Heart left ventricle (tissue), 16 donors: ENCODE results near the gene BMPER. TPM values are rescaled to one million over a fixed set of nuclear protein-coding genes. Genes with fewer than 3 reads are reported as not detected.

Experiments used
- ATAC-seq, 4 donors: fragments of 200-7000 bp; cut with Tn5 transposase; one replicate each; pipeline ENCODE4 v1.9.1; 2020 to 2022; ENCODE audit warnings: moderate library complexity in 4 of 4, mild to moderate bottlenecking in 3 of 4, moderate number of reproducible peaks in 1 of 4
- DNase-seq, 5 donors: peaks; one replicate each; pipeline ENCODE4 v3.0.0-alpha.2; 2020
- H3K27ac ChIP-seq, 12 donors: fragments of 200-600 bp; sonication (generic) in 4 of 12; one replicate each; pipeline versions ENCODE4 v1.5.0 to v1.8.0; 2016 to 2022; ENCODE audit warnings: mild to moderate bottlenecking in 2 of 12
- H3K27me3 ChIP-seq, 9 donors: fragments of 200-600 bp; sonication (generic) in 2 of 9; one replicate each; pipeline versions ENCODE4 v1.5.1 to v1.8.0; 2016 to 2022; ENCODE audit warnings: mild to moderate bottlenecking in 3 of 9
- H3K36me3 ChIP-seq, 9 donors: fragments of 200-600 bp; sonication (generic) in 2 of 9; one replicate each; pipeline versions ENCODE4 v1.5.0 to v1.8.0; 2018 to 2022; ENCODE audit warnings: mild to moderate bottlenecking in 2 of 9
- H3K4me1 ChIP-seq, 12 donors: fragments of 200-600 bp; sonication (generic) in 4 of 12; one replicate each; pipeline versions ENCODE4 v1.5.0 to v1.8.0; 2016 to 2022; ENCODE audit warnings: mild to moderate bottlenecking in 3 of 12
- H3K4me3 ChIP-seq, 12 donors: fragments of 200-600 bp; sonication (generic) in 4 of 12; one replicate each; pipeline versions ENCODE4 v1.5.0 to v1.8.0; 2017 to 2022; ENCODE audit warnings: mild to moderate bottlenecking in 9 of 12, moderate library complexity in 4 of 12
- H3K9me3 ChIP-seq, 12 donors: fragments of 200-600 bp; sonication (generic) in 4 of 12; one replicate each; pipeline versions ENCODE4 v1.5.0 to v1.8.0; 2016 to 2022; ENCODE audit warnings: mild to moderate bottlenecking in 1 of 12
- POLR2A ChIP-seq, 2 donors: fragments of 450-650 bp; IDR thresholded peaks; one replicate each; pipeline ENCODE4 v1.6.1; 2017; ENCODE audit warnings: antibody characterized with exemption in 2 of 2, mild to moderate bottlenecking in 2 of 2, moderate library complexity in 2 of 2
- WGBS, 4 donors: extraction: QIAGEN DNeasy Blood & Tissue Kit in 2 of 4; methylation state at CpG; one replicate each; pipeline versions ENCODE4 v1.1.5 to v1.1.7; 2013 to 2018; 5-methylcytosine and 5-hydroxymethylcytosine counted together
- intact Hi-C, 10 donors: fragments of 100-400 bp; cut with DNase I; formaldehyde crosslinking; loops; one replicate each; pipeline versions ENCODE4 v1.11.1 to v1.14.2; 2022
- polyA plus RNA-seq, 2 donors: library from polyadenylated mRNA; stranded (reverse); fragments of 200-250 nt; gene quantifications; one replicate each; pipeline ENCODE4 v1.2.3, GENCODE V29; 2013
- total RNA-seq, 9 donors: library from RNA; depleted of rRNA in 2 of 9; stranded (reverse); fragments of >200 nt in 2 of 9; fragmentation: NEBNext Ultra II Directional in 3 of 9; extraction: Animal tissue kit (Norgen Biotek cat#: 25700) in 3 of 9; gene quantifications; one replicate each; pipeline versions ENCODE4 v1.1.0 to v1.2.4, GENCODE V29; 2016 to 2023
- TF ChIP-seq, protein P1 (sequence below), 12 donors: fragments of 200-600 bp; sonication (generic) in 4 of 12; IDR thresholded peaks; one replicate each; pipeline versions ENCODE4 v1.5.0 to v1.8.0; 2018 to 2022; ENCODE audit warnings: antibody characterized with exemption in 12 of 12, mild to moderate bottlenecking in 5 of 12
- donor health status: ischemic (EF 13 %, LVEDD 7.1; RV severe dilation, severe dysfunction).
- donor health status: healthy with polysubstance abuse.
- donor health status: DM: no; HTN: yes; CAD: no.
- donor health status: DM: no; HTN: no; CAD: no.
- donor health status: ischemic (EF 25% LVEDD 6.9; RV normal size, moderate dysfunction).
- donor health status: ischemic (EF 25% LVEDD 5.7; RV mildly dilated, moderate dysfunction).
- donor health status: healthy.
- donor health status: DM: yes; HTN: yes; CAD: no.
- donor health status: ischemic (EF 35%, LVEDD 5.7; RV mildly dilated, moderate dysfunction).
- donor health status: nonischemic (EF 11% LVEDD 7.7; RV severe dilation, severe dysfunction).
- donor health status: DM: yes; HTN: yes; CAD: no.
- donor health status: PGD.
- donor health status: ischemic (EF 29% LVEDD 5.4; RV normal size, mild dysfunction).
- donor health status: nonischemic (EF 23%, LVEDD 6.1; RV moderate dilation, normal function).

Gene BMPER
- total and polyA plus RNA-seq, 11 donors = 0.05 to 4.2 (median 0.85) TPM

DNA sequence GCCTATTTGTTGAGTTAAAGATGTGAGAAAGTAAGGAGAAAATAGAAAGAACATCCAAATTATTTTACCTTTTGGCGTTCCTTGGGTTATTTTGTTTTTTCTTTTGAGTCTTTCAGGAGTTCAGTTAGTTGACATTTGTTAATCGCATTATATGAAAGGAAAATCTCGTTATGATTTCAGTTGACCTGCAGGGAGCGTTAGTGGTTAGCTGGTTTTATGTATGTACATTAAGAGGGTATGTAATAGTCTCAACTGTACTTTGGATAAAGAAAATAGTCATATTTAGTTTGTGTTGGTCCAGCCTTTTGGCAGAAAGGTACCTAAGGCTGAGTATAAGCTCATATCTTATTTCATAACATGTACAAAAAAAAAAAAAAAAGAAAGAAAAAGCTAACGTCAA is 4.0 kb downstream of the BMPER start:
- Histone ChIP-seq H3K4me3 (no peak overlapping the region), H3K27ac (no peak overlapping the region), H3K36me3 (no peaks in the 10 kb centered on the region), H3K27me3 (peaks cover 0 to 46% (median 16%) of the 10 kb centered on the region in 9 donors), H3K4me1 (peaks cover 0 to 13% (median 2%) of the 10 kb centered on the region in 12 donors), H3K9me3 (no peaks in the 10 kb centered on the region)
- intact Hi-C loops = no loop called here
- TF ChIP-seq POLR2A (IDR thresholded peaks at IDR 0.05) = no peak
- TF ChIP-seq, protein P1, sequence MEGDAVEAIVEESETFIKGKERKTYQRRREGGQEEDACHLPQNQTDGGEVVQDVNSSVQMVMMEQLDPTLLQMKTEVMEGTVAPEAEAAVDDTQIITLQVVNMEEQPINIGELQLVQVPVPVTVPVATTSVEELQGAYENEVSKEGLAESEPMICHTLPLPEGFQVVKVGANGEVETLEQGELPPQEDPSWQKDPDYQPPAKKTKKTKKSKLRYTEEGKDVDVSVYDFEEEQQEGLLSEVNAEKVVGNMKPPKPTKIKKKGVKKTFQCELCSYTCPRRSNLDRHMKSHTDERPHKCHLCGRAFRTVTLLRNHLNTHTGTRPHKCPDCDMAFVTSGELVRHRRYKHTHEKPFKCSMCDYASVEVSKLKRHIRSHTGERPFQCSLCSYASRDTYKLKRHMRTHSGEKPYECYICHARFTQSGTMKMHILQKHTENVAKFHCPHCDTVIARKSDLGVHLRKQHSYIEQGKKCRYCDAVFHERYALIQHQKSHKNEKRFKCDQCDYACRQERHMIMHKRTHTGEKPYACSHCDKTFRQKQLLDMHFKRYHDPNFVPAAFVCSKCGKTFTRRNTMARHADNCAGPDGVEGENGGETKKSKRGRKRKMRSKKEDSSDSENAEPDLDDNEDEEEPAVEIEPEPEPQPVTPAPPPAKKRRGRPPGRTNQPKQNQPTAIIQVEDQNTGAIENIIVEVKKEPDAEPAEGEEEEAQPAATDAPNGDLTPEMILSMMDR (IDR thresholded peaks at IDR 0.05) = no peak
- 73 to 85% (median 79%) methylated on average over 5 of the region's 5 CpGs for WGBS, 4 donors
- ATAC-seq (no peak), DNase-seq (no peak)

DNA sequence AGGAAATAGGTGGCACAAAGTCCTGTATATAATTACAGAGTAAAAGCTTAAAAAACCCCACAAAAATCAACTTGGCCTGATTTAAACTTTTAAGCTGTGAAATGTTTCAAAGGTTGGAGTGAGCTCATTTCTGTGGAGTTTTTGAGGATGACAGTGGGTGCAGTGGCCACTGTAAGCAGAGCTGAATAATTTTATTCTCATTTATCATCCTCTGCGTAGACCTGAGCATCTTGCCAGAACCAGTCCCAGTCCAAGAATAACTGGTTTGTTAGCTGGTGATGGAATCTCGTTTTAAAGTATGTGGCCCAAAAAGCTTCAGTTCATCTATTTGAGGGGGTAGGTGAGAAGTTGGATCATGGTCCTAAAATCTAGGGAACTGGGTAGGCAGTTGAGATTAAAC is 4.4 kb downstream of the BMPER start:
- TF ChIP-seq, protein P1 (IDR thresholded peaks at IDR 0.05) = no peak
- no peak for TF ChIP-seq POLR2A (IDR thresholded peaks at IDR 0.05)
- no peaks in the 10 kb centered on the region for H3K9me3 ChIP-seq
- ATAC-seq (no peak), DNase-seq (no peak)
- intact Hi-C loops = no loop called here
- peaks cover 0 to 9% (median 0%) of the 10 kb centered on the region in 12 donors for H3K4me1 ChIP-seq
- no peaks in the 10 kb centered on the region for H3K36me3 ChIP-seq
- H3K4me3 ChIP-seq = no peak overlapping the region
- peaks cover 0 to 42% (median 11%) of the 10 kb centered on the region in 9 donors for H3K27me3 ChIP-seq
- WGBS, 4 donors = 73 to 87% (median 82%) methylated on average over 2 of the region's 2 CpGs
- no peak overlapping the region for H3K27ac ChIP-seq

DNA sequence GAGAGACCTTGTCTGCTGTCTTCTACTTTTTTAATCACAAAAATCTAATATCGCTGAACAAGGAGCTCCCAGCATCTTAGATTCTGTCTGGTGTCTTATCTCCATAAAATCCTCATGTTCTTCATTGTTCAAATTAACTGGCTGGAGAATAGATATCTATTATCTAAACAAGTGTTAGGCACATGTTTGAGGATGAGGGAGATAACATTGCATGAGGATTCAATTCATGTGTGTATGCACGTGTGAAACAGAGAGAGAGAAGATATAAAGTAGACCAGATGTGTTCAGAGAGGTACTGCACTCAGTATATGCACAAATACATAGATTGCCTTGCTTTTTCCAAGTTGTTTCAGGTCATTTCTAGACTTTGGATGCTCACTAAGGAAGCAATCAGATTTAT is 5.4 kb downstream of the BMPER start:
- no peak for DNase-seq
- Histone ChIP-seq H3K9me3 (no peaks in the 10 kb centered on the region), H3K27ac (no peak overlapping the region), H3K27me3 (peaks cover 0 to 32% (median 6%) of the 10 kb centered on the region in 9 donors), H3K4me1 (peaks cover 0 to 1% (median 0%) of the 10 kb centered on the region in 12 donors), H3K36me3 (no peaks in the 10 kb centered on the region), H3K4me3 (no peak overlapping the region)
- 74 to 83% (median 79%) methylated on average over 2 of the region's 2 CpGs for WGBS, 4 donors
- TF ChIP-seq POLR2A (IDR thresholded peaks at IDR 0.05) = no peak
- intact Hi-C loops = no loop called here
- no peak for ATAC-seq

DNA sequence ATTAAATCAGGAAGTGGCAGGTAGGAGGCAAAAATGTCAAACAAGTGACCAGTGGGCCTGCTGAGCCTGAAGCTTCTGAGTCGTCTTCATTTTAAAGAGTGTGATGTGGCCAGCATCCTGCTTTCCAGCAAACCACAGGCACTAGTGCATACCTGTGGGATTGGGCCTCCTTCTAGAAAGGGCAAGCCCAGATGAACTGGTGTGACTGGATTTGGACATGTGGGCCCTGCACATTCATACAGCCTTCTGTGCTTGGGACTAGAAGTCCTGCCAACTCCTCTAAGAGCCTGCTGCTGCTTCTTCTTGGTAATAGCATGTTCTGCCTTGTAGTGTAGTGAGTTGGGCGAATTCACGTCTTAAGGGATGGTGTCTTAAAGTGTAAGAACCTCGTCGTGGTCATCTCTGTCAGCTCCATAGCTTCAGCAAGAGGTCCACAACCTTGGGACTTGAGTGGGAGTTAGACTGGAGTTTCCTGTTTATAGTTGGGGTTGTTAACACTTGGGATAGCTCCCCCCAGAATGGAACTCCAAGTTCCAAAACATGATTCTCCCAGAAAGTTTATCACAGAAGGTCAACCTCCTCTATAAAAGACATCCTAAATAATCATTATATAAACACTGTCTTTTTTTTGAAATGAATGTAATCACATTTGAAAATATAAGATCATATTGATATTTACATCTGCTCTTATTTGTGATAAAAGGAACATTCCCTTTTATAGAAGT is 11.2 kb downstream of the BMPER start:
- no peak for DNase-seq
- WGBS, 4 donors = 86 to 92% (median 90%) methylated on average over 5 of the region's 5 CpGs
- Histone ChIP-seq H3K36me3 (no peaks in the 10 kb centered on the region), H3K27ac (no peak overlapping the region), H3K27me3 (no peaks in the 10 kb centered on the region), H3K4me1 (peaks cover 0 to 11% (median 0%) of the 10 kb centered on the region in 12 donors), H3K4me3 (no peak overlapping the region), H3K9me3 (no peaks in the 10 kb centered on the region)
- intact Hi-C loops = no loop called here
- no peak for ATAC-seq
- TF ChIP-seq, protein P1 (IDR thresholded peaks at IDR 0.05) = no peak
- TF ChIP-seq POLR2A (IDR thresholded peaks at IDR 0.05) = no peak
